Measurements from ENCODE around the gene ZNF792. TPM values are rescaled to one million over a fixed set of nuclear protein-coding genes. Genes with fewer than 3 reads are reported as not detected.
"Not testable (repeated sequence)": the region's sequence is repeated elsewhere in the genome, so short reads cannot be mapped to it uniquely, and the experiment has no call there.

Gene ZNF792
- total RNA-seq, 4 donors from 2014 or later, result 4.6 to 8.4 (median 6.4) TPM

DNA sequence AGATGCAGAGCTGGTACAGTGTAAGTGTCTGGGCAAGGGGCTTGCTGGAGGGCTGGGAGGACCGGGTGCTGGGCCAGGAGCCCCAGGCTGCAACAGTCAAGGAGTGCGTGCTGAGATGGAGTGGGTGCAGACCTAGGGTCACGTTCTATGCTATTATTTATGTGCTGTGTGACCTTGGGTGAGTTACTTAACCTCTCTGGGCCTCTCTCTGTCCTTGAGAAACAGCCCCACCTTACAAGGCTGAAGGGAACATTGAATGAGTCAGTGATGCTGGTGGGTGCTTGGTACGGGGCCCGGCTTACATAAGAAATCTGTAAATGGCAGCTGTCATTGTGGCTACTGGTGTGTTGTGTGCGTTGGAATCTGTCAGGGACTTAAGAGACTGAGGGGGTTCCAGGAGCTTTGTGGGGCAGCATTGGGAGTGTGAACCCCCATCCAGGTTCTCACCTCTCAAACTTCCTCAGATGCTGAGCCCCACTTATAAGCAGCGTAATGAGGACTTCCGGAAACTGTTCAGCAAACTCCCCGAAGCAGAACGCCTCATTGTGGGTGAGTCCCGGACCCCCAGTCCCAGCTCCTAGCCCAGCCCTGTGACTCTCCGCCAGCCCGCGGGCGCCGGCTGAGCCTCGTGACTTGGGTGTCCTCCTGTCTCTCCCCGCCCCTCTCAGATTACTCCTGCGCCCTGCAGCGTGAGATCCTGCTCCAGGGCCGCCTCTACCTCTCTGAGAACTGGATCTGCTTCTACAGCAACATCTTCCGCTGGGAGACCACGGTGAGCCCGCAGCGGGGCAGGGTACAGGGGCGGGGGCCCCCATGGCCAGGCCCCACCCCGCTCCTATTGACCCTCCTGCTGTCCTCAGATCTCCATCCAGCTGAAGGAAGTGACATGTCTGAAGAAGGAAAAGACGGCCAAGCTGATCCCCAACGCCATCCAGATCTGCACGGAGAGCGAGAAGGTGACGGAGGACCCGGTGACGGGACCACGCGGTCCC, 45.7 kb upstream of the ZNF792 start:
- intact Hi-C loops (cut with DNase I), result no loop called here
- TF ChIP-seq EP300 (IDR thresholded peaks at IDR 0.05), result no peak
- TF ChIP-seq, protein P1, sequence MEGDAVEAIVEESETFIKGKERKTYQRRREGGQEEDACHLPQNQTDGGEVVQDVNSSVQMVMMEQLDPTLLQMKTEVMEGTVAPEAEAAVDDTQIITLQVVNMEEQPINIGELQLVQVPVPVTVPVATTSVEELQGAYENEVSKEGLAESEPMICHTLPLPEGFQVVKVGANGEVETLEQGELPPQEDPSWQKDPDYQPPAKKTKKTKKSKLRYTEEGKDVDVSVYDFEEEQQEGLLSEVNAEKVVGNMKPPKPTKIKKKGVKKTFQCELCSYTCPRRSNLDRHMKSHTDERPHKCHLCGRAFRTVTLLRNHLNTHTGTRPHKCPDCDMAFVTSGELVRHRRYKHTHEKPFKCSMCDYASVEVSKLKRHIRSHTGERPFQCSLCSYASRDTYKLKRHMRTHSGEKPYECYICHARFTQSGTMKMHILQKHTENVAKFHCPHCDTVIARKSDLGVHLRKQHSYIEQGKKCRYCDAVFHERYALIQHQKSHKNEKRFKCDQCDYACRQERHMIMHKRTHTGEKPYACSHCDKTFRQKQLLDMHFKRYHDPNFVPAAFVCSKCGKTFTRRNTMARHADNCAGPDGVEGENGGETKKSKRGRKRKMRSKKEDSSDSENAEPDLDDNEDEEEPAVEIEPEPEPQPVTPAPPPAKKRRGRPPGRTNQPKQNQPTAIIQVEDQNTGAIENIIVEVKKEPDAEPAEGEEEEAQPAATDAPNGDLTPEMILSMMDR (IDR thresholded peaks at IDR 0.05), result no peak
- no peak for TF ChIP-seq POLR2AphosphoS5 (IDR thresholded peaks at IDR 0.05)
- TF ChIP-seq POLR2A (IDR thresholded peaks at IDR 0.05; ENCODE audit: low read depth), result no peak
- Histone ChIP-seq H3K4me3 (no peak overlapping the region), H3K27me3 (no peaks in the 10 kb centered on the region), H3K9me3 (no peaks in the 10 kb centered on the region), H3K36me3 (peaks cover 10 to 78% (median 64%) of the 10 kb centered on the region in 4 donors), H3K27ac (replicated peaks in 1 of 4) (peak overlapping the region in 2 of 4 donors; percentile 48 to 66), H3K4me1 (peaks cover 43 to 66% (median 54%) of the 10 kb centered on the region in 4 donors)
- DNase-seq (ENCODE audit: extremely low spot score), result no peak
- 92% methylated on average over 29 of the region's 36 CpGs for WGBS

DNA sequence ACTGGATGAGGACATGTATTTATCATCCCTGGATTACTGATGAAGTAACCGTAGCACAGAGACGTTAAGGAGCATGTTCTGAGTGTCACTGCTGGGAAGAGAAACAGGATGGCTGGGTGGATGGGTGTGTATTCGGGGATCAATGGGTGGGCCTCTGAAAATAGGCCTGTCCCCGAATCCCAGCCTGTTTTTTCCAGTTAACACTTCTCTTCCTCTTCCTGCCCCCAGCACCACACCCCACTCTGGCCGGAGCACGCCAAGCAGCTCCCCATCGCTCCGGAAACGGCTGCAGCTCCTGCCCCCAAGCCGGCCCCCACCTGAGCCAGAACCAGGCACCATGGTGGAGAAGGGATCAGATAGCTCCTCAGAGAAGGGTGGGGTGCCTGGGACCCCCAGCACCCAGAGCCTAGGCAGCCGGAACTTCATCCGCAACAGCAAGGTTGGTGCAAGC, 44.9 kb upstream of the ZNF792 start:
- DNase-seq (ENCODE audit: extremely low spot score), result no peak
- Histone ChIP-seq H3K36me3 (peaks cover 10 to 76% (median 56%) of the 10 kb centered on the region in 4 donors), H3K27ac (replicated peaks in 1 of 4) (peak overlapping the region in 3 of 4 donors; percentile 9 to 66 (median 48)), H3K9me3 (no peaks in the 10 kb centered on the region), H3K27me3 (no peaks in the 10 kb centered on the region), H3K4me1 (peaks cover 50 to 66% (median 61%) of the 10 kb centered on the region in 4 donors), H3K4me3 (no peak overlapping the region)
- WGBS, result 72% methylated on average over 12 of the region's 12 CpGs
- TF ChIP-seq EP300 (IDR thresholded peaks at IDR 0.05), result peak; percentile 70
- no peak for TF ChIP-seq POLR2A (IDR thresholded peaks at IDR 0.05; ENCODE audit: low read depth)
- peak in 1 of 2 donors; percentile 51 for TF ChIP-seq POLR2AphosphoS5 (IDR thresholded peaks at IDR 0.05)
- intact Hi-C loops (cut with DNase I), result no loop called here

GRCh38 chr19:35007427-35007826, 43.4 kb upstream of the ZNF792 start:
- WGBS, result 99% methylated on average over 8 of the region's 8 CpGs
- intact Hi-C loops (cut with DNase I), result not testable (repeated sequence)

DNA sequence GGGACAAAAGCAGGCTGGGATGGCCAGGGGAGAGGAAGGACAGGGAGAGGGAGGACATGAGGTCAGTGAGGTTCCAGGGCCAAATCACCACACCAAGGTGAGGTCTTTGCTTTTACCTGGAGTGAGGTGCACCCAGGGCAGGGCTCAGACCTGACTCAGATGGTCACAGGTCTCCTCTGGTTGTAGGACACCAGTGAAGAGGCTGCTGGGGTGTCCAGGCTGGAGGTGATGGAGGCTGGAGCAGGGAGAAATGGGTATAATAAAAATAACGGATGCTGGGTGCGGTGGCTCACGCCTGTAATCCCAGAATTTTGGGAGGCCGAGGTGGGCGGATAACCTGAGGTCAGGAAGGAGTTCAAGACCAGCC, 43.0 kb upstream of the ZNF792 start:
- Histone ChIP-seq H3K4me1 (peaks cover 47 to 67% (median 64%) of the 10 kb centered on the region in 4 donors), H3K4me3 (no peak overlapping the region), H3K27me3 (no peaks in the 10 kb centered on the region), H3K36me3 (peaks cover 10 to 70% (median 50%) of the 10 kb centered on the region in 4 donors), H3K27ac (replicated peaks in 1 of 4) (peak overlapping the region in 2 of 4 donors; percentile 60 to 62), H3K9me3 (no peaks in the 10 kb centered on the region)
- no peak for DNase-seq (ENCODE audit: extremely low spot score)
- intact Hi-C loops (cut with DNase I), result no loop called here
- TF ChIP-seq, protein P1 (IDR thresholded peaks at IDR 0.05), result no peak
- TF ChIP-seq EP300 (IDR thresholded peaks at IDR 0.05) (no peak), POLR2A (IDR thresholded peaks at IDR 0.05; ENCODE audit: low read depth) (no peak), POLR2AphosphoS5 (IDR thresholded peaks at IDR 0.05) (no peak)
- whole genome bisulfite sequencing, result 83% methylated on average over 5 of the region's 5 CpGs

More at GRCh38 chr19:35007427-35007826, 43.4 kb upstream of the ZNF792 start:
- not testable (repeated sequence) for H3K4me3 ChIP-seq; DNase-seq (ENCODE audit: extremely low spot score); H3K9me3 ChIP-seq; H3K27me3 ChIP-seq
- Histone ChIP-seq H3K36me3 (peaks cover 10 to 70% (median 53%) of the 10 kb centered on the region in 4 donors), H3K27ac (replicated peaks in 1 of 4) (peak overlapping the region in 1 of 4 donors; percentile 66), H3K4me1 (peaks cover 47 to 67% (median 63%) of the 10 kb centered on the region in 4 donors)

- Histone ChIP-seq H3K4me3 (no peak overlapping the region), H3K4me1 (peaks cover 49 to 71% (median 67%) of the 10 kb centered on the region in 4 donors), H3K27me3 (no peaks in the 10 kb centered on the region), H3K9me3 (no peaks in the 10 kb centered on the region), H3K27ac (replicated peaks in 1 of 4) (peak overlapping the region in 2 of 4 donors; percentile 60 to 62), H3K36me3 (peaks cover 10 to 67% (median 45%) of the 10 kb centered on the region in 4 donors)
- intact Hi-C loops (cut with DNase I), result no loop called here
- TF ChIP-seq, protein P1 (IDR thresholded peaks at IDR 0.05), result no peak
- TF ChIP-seq POLR2AphosphoS5 (IDR thresholded peaks at IDR 0.05) (no peak), POLR2A (IDR thresholded peaks at IDR 0.05; ENCODE audit: low read depth) (no peak), EP300 (IDR thresholded peaks at IDR 0.05) (no peak)
- no peak for DNase-seq (ENCODE audit: extremely low spot score)
- WGBS, result 80% methylated on average over 15 of the region's 15 CpGs
Measured at GRCh38 chr19:35006342-35006998, 42.4 kb upstream of the ZNF792 start.

DNA sequence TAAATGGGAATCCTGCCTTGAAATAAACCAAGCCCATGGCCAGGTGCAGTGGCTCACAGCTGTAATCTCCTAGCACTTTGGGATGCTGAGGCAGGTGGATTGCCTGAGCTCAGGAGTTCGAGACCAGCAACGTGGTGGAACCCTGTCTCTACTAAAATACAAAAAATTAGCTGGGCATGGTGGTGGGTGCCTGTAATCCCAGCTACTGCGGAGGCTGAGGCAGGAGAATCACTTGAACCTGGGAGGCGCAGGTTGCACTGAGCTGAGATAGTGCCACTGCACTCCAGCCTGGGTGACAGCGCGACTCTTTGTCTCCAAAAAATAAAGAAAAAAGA, 41.9 kb upstream of the ZNF792 start:
- H3K27me3 ChIP-seq; H3K9me3 ChIP-seq; H3K4me3 ChIP-seq; DNase-seq (ENCODE audit: extremely low spot score); intact Hi-C loops (cut with DNase I): not testable (repeated sequence)
- H3K4me1 ChIP-seq, result peaks cover 54 to 76% (median 70%) of the 10 kb centered on the region in 4 donors
- H3K36me3 ChIP-seq, result peaks cover 10 to 62% (median 40%) of the 10 kb centered on the region in 4 donors
- 92% methylated on average over 6 of the region's 6 CpGs for WGBS
- H3K27ac ChIP-seq (replicated peaks in 1 of 4), result peak overlapping the region in 2 of 4 donors; percentile 60 to 62
